Glomerular endothelial cell (primary cell): ENCODE results near the gene NYNRIN. TPM values are rescaled to one million over a fixed set of nuclear protein-coding genes. Genes with fewer than 3 reads are reported as not detected.

ENCODE experiments used
- DNase-seq: peaks from one replicate; pipeline ENCODE4 v3.0.0-alpha.2; 2011; ENCODE audit warnings: low read depth, low spot score; ENCODE audit errors: extremely low read depth
- total RNA-seq: library from RNA; depleted of rRNA; stranded (reverse); fragments of >200 nt; gene quantifications from 2 replicates; pipeline ENCODE4 v1.2.3, GENCODE V29; 2015

NYNRIN gene
- total RNA-seq, 1 donor from 2014 or later, result 19.8 TPM

GRCh38 chr14:24389226-24389848 is 9.5 kb upstream of the NYNRIN start:
- peak; percentile 12 for DNase-seq

GRCh38 chr14:24390701-24391468 is 7.9 kb upstream of the NYNRIN start:
- DNase-seq, result no peak

- peak; percentile 7 for DNase-seq
These were observed 6.3 kb upstream of the NYNRIN start for GRCh38 chr14:24392325-24393091.

GRCh38 chr14:24394275-24394674 is 4.5 kb upstream of the NYNRIN start:
- DNase-seq, result no peak

- no peak for DNase-seq
These were observed 2.9 kb upstream of the NYNRIN start for GRCh38 chr14:24395609-24396582.

GRCh38 chr14:24397639-24398292 is 1.0 kb upstream of the NYNRIN start:
- no peak for DNase-seq

- DNase-seq, result no peak
These were observed 530 bp upstream of the NYNRIN start for GRCh38 chr14:24398293-24398652.

GRCh38 chr14:24399447-24399822 is 632 bp downstream of the NYNRIN start:
- DNase-seq, result no peak

- DNase-seq, result no peak
These were observed 1.4 kb downstream of the NYNRIN start for GRCh38 chr14:24399999-24400718.

- no peak for DNase-seq
These were observed 3.3 kb downstream of the NYNRIN start for GRCh38 chr14:24401810-24402702.

- no peak for DNase-seq
These were observed 4.6 kb downstream of the NYNRIN start for GRCh38 chr14:24403294-24403998.

- no peak for DNase-seq
These were observed 6.0 kb downstream of the NYNRIN start for GRCh38 chr14:24404814-24405213.

GRCh38 chr14:24406416-24406815 is 7.6 kb downstream of the NYNRIN start:
- no peak for DNase-seq

GRCh38 chr14:24407608-24408325 is 9.0 kb downstream of the NYNRIN start:
- DNase-seq, result no peak

GRCh38 chr14:24408764-24409163 is 10.0 kb downstream of the NYNRIN start:
- DNase-seq, result no peak

- no peak for DNase-seq
These were observed 10.4 kb downstream of the NYNRIN start for GRCh38 chr14:24409192-24409591.

GRCh38 chr14:24409956-24410355 is 11.2 kb downstream of the NYNRIN start:
- DNase-seq, result no peak
